Central memory CD8-positive, alpha-beta T cell (primary cell): Measurements from ENCODE around the gene GSE1.
"Not testable (repeated sequence)": the region's sequence is repeated elsewhere in the genome, so short reads cannot be mapped to it uniquely, and the experiment has no call there.

Source experiments
- ATAC-seq: fragments of 150-1000 bp; cut with Tn5 transposase; replicated peaks from 2 replicates; pipeline ENCODE4 v1.10.0; 2022; ENCODE audit warnings: mild to moderate bottlenecking, moderate FRiP score, moderate number of reproducible peaks; ENCODE audit not compliant: poor library complexity, severe bottlenecking; ENCODE audit errors: extremely low read depth
- DNase-seq, 2 donors: peaks; one replicate each; pipeline ENCODE4 v3.0.0; 2021; ENCODE audit warnings: low spot score in 2 of 2
- H3K27ac Mint-ChIP-seq: one replicate; pipeline ENCODE4 v1.8.0; 2022; ENCODE audit warnings: low read depth, mild to moderate bottlenecking, moderate library complexity, mixed read lengths
- H3K27me3 Mint-ChIP-seq: one replicate; pipeline ENCODE4 v1.8.0; 2022; ENCODE audit warnings: mixed read lengths
- H3K36me3 Mint-ChIP-seq: one replicate; pipeline ENCODE4 v1.8.0; 2022; ENCODE audit warnings: mild to moderate bottlenecking, moderate library complexity, mixed read lengths; ENCODE audit not compliant: insufficient read depth
- H3K4me1 Mint-ChIP-seq: one replicate; pipeline ENCODE4 v1.8.0; 2022; ENCODE audit warnings: mixed read lengths
- H3K4me3 Mint-ChIP-seq: one replicate; pipeline ENCODE4 v1.8.0; 2022; ENCODE audit warnings: mild to moderate bottlenecking, moderate library complexity, mixed read lengths
- H3K9me3 Mint-ChIP-seq: one replicate; pipeline ENCODE4 v1.8.0; 2022; ENCODE audit warnings: mixed read lengths

The GSE1 gene

DNA sequence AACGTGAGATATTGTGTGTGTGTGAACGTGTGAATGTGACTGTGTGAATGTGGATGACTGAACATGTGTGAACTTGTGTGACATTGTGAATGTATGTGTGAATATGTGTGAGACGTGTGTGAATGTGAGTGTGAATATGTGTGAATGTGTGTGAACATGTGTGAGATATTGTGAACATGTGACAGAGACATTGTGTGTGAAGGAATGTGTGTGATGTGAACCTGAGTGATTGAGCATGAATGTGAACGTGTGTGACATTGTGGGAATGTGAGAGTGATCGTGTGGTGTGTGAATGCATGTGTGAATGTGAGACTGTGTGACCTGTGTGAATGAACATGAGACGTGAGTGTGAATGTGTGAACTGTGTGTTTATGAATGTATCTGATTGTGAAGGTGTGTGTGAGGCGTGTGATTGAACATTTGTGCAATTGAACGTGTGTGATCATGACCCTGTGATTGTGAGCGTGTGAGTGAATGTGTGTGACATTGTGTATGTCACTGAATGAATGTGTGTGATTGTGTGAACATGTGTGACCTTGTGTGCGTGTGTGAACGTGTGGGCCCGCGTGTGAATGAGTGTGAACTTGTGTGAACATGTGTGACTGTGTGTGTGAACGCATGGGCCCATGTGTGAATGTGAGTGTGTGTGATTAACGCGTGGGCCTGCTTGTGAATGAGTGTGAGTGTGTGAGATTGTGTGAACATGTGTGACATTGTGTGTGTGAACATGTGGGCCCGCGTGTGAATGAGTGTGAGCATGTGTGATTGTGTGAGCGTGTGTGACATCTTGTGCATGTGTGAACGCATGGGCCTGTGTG lies 23.2 kb upstream of the GSE1 start:
- Mint-ChIP-seq H3K27me3 (no peaks in the 10 kb centered on the region), H3K36me3 (peaks cover 7% of the 10 kb centered on the region), H3K4me1 (peaks cover 7% of the 10 kb centered on the region), H3K9me3 (no peaks in the 10 kb centered on the region), H3K4me3 (no peak overlapping the region), H3K27ac (no peak overlapping the region)
- no peak for DNase-seq
- no peak for ATAC-seq

DNA sequence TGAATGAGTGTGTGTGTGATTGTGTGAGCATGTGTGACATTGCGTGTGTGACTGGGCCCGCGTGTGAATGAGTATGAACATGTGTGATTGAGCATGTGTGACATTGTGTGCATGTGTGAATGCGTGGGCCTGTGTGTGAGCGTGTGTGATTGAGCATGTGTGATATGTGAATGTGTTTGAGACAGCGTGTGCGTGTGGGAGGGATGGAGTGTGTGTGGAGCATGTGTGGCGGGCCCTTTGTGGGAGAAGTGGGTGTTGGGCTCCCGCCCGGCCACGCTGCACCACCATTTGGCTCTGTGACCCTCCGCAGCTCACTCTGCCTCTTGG lies 22.7 kb upstream of the GSE1 start:
- Mint-ChIP-seq H3K9me3 (no peaks in the 10 kb centered on the region), H3K27ac (no peak overlapping the region), H3K36me3 (peaks cover 7% of the 10 kb centered on the region), H3K4me3 (no peak overlapping the region), H3K27me3 (no peaks in the 10 kb centered on the region), H3K4me1 (peaks cover 7% of the 10 kb centered on the region)
- no peak for ATAC-seq
- no peak for DNase-seq

DNA sequence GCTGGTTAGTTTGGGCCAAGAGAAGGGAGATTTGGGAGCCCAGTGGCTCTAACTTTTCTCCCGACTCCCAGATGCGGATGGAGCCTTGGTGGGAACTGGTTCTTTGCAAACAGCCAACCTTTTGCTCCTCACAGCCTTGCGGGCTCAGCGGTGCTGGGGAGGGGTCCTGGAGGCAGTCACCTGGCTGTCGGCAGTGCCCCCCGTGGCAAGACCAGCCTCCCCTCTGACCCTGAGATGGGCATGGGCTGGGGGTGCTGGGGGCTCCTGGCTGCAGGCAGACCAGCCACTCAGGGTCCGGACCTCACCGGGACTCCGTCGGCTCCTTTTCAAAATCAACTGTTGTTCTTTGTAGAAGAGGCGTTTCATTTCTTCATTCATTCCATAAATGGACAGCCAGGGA lies 21.7 kb upstream of the GSE1 start:
- no peak overlapping the region for H3K27ac Mint-ChIP-seq
- H3K36me3 Mint-ChIP-seq: peaks cover 11% of the 10 kb centered on the region
- ATAC-seq (no peak), DNase-seq (no peak)
- H3K9me3 Mint-ChIP-seq: no peaks in the 10 kb centered on the region
- H3K4me1 Mint-ChIP-seq: peaks cover 13% of the 10 kb centered on the region
- H3K27me3 Mint-ChIP-seq: no peaks in the 10 kb centered on the region
- H3K4me3 Mint-ChIP-seq: no peak overlapping the region

DNA sequence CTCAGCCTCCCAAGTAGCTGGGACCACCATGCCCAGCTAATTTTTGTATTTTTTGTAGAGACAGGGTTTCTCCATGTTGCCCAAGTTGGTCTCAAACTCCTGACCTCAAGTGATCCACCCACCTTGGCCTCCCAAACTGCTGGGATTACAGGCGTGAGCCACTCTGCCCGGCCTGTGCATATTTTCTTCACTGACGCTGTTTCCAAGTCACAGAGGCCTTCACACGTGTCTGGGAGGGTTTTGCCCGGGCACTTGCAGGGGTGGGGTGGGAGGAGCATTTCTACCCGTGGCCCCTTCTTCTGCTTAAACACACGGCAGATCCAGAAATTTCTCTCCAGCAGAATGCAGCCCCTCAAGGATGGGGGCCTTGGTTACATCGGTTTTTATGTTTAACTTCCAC lies 20.8 kb upstream of the GSE1 start:
- DNase-seq, H3K9me3 Mint-ChIP-seq, ATAC-seq, H3K27ac Mint-ChIP-seq, H3K27me3 Mint-ChIP-seq, H3K4me3 Mint-ChIP-seq: not testable (repeated sequence)
- Mint-ChIP-seq H3K36me3 (peaks cover 13% of the 10 kb centered on the region), H3K4me1 (peaks cover 14% of the 10 kb centered on the region)

DNA sequence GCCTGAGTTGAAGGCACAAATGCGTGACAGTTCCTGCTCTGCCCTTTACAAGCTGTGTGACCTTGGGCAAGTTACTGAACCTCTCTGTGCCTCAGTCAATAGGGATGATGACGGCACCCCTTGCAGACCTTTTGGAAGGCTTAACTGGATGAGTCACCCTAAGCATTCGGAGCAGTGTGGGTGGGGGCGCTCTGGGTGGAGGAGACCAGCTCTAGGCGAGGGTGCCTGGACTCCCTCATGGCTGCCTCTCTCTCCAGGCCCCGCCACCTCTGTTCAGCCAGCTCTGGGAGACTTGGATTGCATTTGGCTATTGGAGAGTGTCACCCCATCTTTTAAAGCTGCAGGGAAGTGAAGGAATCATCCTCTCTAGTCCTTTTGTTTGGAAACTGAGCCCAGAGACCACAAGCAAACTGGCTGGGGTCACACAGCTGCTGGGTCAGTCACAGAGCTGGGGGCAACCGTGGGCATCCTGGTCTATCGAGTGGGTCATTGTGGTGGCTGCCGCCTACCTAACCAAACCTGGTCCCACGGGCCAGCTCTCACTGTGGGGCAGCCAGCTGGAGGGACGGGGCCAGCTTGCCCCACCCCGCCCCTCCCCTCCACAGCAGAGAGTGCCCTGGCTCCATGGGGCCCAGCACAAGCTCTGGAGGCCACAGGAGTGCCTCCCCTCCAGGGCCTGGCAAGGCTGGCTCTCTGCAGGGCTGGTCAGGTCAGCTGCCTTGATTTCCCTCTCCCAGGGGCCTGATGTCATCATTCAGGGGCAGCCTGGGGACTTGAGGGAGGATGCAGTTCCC lies 20.2 kb upstream of the GSE1 start:
- Mint-ChIP-seq H3K27me3 (no peaks in the 10 kb centered on the region), H3K4me3 (no peak overlapping the region), H3K27ac (no peak overlapping the region), H3K36me3 (peaks cover 18% of the 10 kb centered on the region), H3K4me1 (peaks cover 19% of the 10 kb centered on the region), H3K9me3 (no peaks in the 10 kb centered on the region)
- DNase-seq (no peak), ATAC-seq (no peak)

DNA sequence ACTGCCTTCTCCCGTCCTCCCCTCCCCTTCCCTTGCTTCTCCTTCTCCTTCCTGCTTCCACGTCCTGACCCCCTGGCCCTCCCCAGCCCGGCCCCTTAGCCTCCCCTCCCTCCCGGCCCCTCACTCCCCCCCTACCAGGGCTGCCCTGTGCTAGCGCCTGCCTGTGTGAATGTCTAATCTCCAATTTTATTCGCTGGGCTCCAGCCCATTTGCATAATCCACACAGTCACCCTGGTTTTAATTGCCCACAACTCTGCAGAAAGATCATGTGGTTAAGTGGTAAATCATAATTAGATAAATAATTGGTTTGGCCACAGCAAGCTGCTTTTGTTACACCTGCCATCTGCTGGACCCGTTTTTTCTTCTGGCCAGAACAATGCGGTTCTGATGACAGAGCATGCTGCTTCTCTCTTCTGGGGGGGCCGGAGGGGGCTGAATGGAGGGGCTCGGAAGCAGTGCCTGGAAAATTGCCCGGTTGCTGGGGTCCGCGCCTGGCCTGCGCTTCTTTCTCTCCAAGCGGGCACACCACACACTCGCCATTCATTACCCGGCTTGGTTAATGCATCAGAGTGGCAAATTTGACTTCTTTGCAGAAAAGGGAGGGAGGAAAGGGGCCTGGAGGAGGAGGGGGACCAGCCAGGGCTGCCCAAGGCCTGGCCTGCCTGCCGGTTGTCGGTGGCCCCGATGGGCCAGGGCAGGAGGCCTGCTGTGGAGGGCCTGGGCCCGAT lies 19.5 kb upstream of the GSE1 start:
- Mint-ChIP-seq H3K4me3 (no peak overlapping the region), H3K4me1 (peaks cover 26% of the 10 kb centered on the region), H3K27me3 (no peaks in the 10 kb centered on the region), H3K27ac (peak overlapping the region; percentile 33), H3K36me3 (peaks cover 18% of the 10 kb centered on the region), H3K9me3 (no peaks in the 10 kb centered on the region)
- ATAC-seq (no peak), DNase-seq (no peak)

DNA sequence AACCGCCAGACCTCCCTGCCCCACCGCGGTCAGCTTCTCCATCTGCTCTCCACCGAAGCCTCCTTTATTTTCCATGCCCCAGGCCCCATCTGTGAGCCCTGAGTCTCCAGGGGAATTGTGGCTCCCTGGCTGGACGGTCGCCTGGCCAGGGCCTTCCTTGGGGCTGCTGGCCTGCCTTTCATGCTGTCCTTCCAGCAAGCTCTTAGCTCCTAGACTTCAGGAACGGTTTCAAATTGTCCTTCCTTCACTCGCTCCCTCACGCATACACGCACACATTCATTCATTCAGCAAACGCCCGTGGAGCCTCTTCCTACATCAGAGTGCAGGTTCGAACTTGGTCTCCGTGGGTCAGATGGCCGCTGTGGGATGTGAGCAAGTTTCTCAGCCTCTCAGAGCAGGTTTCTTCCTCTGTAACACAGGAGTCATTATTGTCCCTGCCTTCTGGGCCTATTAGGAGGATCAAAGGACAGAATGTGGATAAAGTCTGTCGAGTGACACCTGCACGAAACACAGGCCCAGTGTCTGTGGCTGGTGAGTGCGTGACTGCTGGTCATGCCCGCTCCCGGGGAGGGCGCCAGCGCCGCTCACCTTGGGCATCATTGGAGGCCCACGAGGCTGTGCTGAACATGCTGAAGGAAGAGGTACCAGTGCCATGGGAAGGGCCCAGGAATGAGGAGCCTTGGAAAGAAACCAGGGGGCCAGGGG lies 18.7 kb upstream of the GSE1 start:
- Mint-ChIP-seq H3K27ac (peak overlapping the region; percentile 33), H3K36me3 (peaks cover 19% of the 10 kb centered on the region), H3K27me3 (no peaks in the 10 kb centered on the region), H3K4me1 (peaks cover 34% of the 10 kb centered on the region), H3K9me3 (no peaks in the 10 kb centered on the region), H3K4me3 (no peak overlapping the region)
- DNase-seq (no peak), ATAC-seq (no peak)

DNA sequence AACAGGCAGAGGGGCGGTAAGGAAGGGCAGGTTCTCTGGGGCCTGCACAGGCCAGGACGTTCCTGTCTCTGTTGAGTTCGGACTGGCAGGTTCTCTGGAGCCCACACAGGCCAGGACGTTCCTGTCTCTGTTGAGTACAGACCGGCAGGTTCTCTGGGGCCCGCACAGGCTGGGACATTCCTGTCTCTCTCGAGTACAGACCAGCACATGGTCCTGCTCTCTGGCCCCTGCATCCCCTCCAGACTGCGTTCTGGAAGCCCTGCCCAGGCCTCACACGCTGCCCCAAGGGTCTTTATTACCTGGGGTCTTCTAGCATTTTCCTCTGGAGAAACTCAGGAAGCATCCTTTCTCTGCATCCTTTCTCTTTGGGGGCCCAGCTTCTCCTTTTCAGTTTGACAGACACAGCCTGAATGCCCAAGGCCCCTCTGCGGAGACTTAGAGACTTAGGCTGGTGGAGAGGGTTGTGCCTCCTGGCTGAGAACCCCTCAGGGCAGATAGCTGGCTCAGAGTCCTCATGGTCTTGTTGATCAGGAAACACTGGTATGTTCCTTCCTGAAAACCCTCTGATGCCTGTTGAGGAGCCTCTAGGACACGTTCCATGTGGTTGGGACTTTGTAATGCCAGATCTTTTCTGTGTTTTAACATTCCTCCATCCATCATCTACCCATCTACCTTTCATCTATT lies 18.0 kb upstream of the GSE1 start:
- ATAC-seq (no peak), DNase-seq (no peak)
- Mint-ChIP-seq H3K4me3 (no peak overlapping the region), H3K36me3 (peaks cover 19% of the 10 kb centered on the region), H3K27ac (peak overlapping the region; percentile 33), H3K4me1 (peaks cover 41% of the 10 kb centered on the region), H3K9me3 (no peaks in the 10 kb centered on the region), H3K27me3 (no peaks in the 10 kb centered on the region)

DNA sequence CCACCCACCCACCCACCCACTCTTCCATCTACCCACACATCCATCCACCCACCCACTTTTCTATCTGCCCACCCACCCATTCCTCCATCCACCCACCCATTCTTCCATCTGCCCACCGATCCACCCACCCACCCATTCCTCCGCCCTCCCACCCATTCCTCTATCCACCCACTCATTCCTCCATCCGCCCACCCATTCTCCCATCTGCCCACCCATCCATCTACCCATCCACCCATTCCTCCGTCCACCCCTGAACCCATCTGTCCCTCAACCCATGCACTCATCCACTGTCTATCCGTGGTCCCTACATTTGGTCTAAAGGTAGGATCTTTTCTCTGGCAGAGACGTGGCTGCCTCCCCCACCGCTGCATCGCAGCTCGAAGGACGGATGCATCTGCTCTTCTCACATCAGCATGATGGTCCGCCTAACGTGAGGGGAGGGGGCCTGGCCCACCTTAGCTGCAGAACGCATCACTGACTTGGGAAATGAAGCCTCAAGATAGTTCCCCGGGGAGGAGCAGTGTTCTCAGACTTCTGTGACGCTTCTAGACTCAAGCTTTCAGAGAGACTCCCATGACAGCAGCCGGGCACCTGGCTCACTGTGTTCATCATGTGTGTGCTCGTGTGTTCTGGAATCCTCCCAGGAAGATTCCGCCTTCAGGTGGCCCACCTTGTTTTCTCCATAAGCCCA lies 17.2 kb upstream of the GSE1 start:
- ATAC-seq: no peak
- DNase-seq: no peak
- H3K27me3 Mint-ChIP-seq: no peaks in the 10 kb centered on the region
- peaks cover 21% of the 10 kb centered on the region for H3K36me3 Mint-ChIP-seq
- H3K9me3 Mint-ChIP-seq: no peaks in the 10 kb centered on the region
- H3K27ac Mint-ChIP-seq: peak overlapping the region; percentile 53
- H3K4me1 Mint-ChIP-seq: peaks cover 49% of the 10 kb centered on the region
- no peak overlapping the region for H3K4me3 Mint-ChIP-seq

DNA sequence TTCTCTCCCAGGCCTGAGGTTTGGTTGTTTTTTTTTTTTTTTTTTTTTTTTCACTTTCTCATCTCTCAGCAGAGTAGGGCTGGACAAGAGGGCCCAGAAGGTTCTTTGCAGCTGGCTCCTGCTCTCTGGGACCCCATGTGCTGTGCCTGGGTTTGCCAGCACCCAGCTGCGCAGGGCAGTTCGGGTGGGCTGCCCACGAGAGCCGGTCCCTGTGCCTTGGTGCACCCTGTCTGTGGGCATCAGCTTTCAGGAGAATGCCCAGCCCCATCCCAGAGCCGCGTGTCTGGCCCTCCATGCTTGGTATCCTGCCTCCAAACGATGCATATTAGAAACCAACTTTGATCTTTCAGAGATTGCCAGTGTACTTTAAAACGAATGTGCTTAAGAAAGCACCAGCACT lies 15.0 kb upstream of the GSE1 start:
- Mint-ChIP-seq H3K36me3 (peaks cover 22% of the 10 kb centered on the region), H3K27me3 (no peaks in the 10 kb centered on the region), H3K4me3 (no peak overlapping the region), H3K4me1 (peaks cover 67% of the 10 kb centered on the region), H3K9me3 (no peaks in the 10 kb centered on the region), H3K27ac (no peak overlapping the region)
- no peak for DNase-seq
- ATAC-seq: no peak

DNA sequence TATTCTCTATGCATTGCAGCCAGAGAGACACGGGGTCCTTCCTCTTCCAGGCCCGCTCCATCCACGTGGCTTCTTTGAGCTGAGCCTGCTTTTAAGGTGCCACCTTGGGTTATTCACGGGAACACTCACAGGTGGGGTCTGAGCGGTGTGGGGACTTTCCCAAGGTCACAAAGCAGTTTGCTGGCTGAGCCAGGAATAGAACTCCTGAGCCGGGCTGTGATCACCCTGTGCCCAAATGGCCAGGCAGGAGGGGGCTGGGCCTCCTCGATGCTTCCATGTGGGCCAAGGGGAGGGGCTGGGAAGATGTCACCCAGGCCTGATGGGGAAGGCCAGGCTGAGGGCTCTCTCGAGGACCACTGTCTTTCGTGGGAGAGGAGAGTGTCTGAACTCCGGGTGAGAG lies 13.0 kb upstream of the GSE1 start:
- Mint-ChIP-seq H3K36me3 (peaks cover 18% of the 10 kb centered on the region), H3K4me1 (peaks cover 62% of the 10 kb centered on the region), H3K27ac (no peak overlapping the region), H3K9me3 (no peaks in the 10 kb centered on the region), H3K4me3 (no peak overlapping the region), H3K27me3 (no peaks in the 10 kb centered on the region)
- DNase-seq (no peak), ATAC-seq (no peak)
